GM19452 (cell line): ENCODE measurements around the gene CAPNS1.

ENCODE experiments used
- ATAC-seq: cut with Tn5 transposase; IDR thresholded peaks from one replicate; pipeline ENCODE4 v1.9.1; 2021; ENCODE audit not compliant: unreplicated experiment

Gene CAPNS1

DNA sequence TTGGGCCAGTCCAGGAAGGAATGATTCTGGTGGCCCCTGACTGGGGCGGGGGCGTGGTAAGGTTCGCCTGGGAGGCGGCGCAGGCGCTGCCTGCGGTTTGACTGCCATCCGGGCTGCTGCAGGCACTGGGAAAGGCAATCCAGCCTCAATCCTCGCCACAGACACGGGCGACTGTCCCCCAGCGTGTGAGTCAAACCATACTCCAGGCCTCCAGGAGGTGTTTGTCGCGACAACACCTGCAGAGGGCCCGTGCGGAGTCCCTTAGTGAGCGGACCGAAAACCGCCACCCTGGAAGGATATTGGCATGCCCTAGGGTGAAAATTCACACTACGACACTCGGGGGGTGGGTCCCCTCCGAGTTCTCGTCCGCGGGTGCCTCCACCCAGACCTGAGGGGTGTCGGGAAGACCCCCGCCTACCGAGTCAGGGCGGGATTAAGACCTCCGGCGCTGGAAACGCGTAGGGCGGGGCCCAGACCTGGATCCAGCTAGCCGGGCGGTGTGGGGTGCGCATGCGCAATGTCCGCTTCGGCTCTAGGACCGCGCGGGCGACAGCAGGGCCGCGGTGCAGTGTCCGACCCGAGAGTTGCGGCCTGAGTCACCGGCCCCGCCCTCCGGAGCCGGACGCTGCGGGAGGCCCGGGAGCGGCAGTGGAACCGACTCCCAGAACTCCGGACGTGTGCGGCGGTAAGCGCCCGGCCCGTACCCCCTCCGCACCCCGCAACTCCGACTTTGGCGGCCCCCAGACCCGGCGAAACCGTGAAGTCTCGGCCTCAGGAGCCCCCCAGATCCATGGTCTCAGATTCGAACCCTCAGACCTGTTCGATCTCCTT is at the start of gene CAPNS1:
CAPNS1 (plus strand) TSS at position 594 of the 831 bp plus-strand sequence. CDS start 946 bp downstream, outside the sequence.
- peak; percentile 80 for ATAC-seq

DNA sequence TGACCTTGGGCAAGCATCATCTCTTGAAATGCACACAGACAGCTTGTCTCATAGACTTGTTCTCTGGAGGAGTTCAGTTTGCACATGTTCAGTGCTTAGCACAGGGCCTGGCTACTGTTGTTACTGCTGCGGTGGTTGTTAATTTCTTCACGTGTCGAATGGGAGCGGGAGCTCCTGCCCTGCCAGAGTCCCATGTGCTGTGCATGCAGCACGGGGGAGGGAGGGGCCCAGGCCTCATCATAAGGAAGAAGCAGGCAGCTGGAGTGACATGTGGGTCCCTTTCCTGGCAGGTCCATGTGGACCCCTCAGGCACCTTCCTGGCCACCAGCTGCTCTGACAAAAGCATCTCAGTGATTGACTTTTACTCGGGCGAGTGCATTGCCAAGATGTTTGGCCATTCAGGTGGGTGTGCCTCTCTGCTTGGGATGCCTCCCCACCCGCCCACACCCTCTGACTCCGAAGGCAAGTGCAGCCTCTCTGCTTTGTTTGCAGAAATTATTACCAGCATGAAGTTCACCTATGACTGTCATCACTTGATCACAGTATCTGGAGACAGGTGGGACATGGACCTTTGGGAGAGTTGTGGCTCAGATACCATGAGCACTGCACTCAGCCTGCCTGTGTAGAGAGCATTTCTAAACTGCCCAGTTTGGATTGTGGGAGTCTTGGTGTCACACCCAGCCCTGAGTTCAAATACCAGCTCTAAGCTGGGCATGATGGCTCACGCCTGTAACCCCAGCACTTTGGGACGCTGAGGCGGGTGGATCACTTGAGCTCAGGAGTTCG is 48.8 kb upstream of the CAPNS1 start:
- ATAC-seq = no peak

GRCh38 chr19:36092566-36092965 is 47.3 kb upstream of the CAPNS1 start:
- no peak for ATAC-seq

DNA sequence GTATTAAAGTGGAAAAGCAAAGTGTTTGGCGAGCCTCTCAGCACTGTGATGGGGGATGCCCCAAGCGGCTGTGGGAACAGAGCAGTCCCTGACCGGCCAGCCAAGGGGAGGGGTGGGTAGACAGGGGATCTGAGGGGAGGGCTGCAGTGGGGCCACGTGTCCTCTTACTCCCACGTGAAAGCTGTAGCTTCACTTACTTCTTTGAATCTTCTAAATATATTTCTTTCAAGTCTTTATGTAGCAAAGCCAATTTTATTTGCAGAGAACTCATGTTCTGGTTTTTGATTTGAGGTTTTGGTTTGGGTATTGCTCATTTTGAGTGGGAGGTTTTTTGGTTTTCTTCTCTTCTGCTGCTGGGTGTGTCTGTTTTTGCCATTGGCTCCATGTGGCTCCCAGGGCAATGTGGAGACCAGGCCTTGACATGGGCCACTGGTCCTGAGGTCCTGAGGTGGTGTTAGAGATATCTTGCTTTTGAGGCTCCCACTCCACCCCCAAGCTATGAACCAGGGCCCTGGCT is 46.7 kb upstream of the CAPNS1 start:
- no peak for ATAC-seq

DNA sequence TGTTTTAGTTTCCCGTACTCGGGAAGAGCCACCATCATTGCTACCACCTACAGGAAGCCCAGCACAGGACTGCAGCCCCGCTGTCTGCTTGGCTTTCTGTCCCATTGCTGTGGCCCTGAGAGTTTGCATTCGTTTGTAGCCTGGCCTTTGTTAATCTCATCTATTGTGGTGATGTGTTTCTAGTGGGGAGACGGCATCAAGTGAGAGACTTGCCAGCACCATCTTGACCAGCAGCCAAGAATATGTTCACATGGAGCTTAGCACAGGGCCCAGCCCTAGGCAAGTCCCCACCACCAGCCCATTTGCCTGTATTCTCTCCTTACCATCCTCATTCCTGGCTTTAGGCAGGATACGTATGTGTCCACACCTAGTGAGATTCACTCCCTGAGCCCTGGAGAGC is 46.2 kb upstream of the CAPNS1 start:
- ATAC-seq = no peak

- no peak for ATAC-seq
Observed at GRCh38 chr19:36097036-36097435, 42.8 kb upstream of the CAPNS1 start.

- ATAC-seq = no peak
Observed at GRCh38 chr19:36099166-36099785, 40.6 kb upstream of the CAPNS1 start.

- no peak for ATAC-seq
Observed at GRCh38 chr19:36100476-36100875, 39.4 kb upstream of the CAPNS1 start.

DNA sequence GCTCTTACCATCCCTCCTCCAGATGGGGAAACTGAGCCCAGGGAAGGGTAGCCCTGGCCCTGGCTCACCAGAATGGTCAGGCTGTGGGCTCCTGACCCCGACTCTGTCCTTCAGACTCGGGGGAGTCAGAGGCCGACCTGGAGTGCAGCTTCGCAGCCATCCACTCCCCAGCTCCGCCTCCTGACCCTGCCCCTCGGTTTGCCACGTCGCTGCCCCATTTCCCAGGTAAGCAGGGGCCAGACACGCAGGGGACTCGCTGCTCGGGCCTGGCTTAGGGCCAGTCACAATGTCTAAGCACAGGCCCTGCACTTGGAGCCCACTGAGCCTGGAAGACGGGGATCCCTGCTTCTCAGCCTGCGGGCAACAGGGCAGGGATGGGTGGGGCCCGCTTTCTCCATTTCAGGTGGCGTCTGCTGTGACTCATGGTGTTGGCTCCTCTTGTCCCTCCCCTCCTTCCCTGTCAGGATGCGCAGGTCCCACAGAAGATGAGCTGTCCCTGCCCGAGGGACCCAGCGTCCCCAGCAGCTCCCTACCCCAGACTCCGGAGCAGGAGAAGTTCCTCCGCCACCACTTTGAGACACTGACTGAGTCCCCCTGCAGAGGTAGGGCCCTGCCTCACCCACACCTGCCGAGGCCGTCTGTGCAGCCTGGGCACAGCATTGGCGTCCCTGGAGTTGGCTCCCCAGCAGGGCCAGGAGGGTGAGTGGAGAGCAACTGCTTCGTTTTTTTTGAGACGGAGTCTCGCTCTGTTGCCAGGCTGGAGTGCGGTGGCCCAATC is 38.1 kb upstream of the CAPNS1 start:
- no peak for ATAC-seq

- ATAC-seq = no peak
Observed at GRCh38 chr19:36103040-36103626, 36.7 kb upstream of the CAPNS1 start.

DNA sequence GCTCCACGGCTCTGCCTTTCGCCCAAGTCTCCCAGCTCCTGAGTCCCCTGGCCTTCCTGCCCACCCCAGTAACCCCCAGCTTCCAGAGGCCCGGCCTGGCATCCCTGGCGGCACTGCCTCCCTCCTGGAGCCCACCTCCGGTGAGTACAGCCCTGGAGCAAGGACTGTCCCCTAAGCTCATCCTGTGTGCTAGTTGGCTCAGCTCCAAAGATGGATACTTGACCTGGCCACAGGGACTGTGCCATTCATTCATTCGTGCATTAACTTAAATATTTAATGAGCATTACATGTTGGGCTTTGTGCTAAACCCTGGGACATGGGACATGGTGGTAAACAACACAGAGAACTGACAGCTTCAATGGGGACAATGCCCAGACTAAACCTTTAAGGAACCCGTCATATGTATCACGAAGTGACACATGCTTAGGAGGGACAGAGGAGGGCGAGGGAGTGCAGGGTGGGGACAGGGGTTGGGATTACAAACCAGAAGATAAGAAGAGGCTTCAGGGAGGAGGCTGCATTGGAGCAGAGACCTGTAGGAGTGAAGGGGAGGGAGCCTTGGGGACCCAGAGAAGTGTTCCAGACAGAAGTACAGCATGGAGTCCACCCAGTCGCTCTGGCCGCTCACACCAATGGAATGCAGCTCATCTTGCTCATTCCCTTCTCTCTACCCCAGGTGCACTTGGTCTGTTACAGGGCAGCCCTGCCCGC is 35.9 kb upstream of the CAPNS1 start:
- no peak for ATAC-seq

- ATAC-seq = no peak
Observed at GRCh38 chr19:36106441-36106840, 33.4 kb upstream of the CAPNS1 start.

DNA sequence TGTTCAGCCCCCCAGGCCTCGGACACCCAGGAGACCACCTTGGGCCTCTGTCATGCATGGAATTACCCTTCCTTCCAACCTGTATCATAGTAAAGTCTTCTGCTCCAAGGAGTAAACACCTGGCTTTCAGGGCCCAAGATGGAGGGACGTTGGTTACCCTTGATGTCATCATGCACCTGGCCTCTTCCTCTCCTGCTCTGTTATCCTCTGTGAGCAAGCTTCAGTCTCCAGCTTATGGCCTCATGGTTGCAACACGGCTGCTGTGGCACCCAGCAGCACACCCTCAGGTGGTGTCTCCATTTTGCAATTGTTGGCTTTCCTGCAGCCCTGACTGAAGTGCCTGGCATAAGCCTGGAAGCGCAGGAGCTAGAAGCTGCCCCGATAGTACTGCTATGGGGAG is 32.9 kb upstream of the CAPNS1 start:
- ATAC-seq = no peak

- no peak for ATAC-seq
Observed at GRCh38 chr19:36108684-36109083, 31.2 kb upstream of the CAPNS1 start.

DNA sequence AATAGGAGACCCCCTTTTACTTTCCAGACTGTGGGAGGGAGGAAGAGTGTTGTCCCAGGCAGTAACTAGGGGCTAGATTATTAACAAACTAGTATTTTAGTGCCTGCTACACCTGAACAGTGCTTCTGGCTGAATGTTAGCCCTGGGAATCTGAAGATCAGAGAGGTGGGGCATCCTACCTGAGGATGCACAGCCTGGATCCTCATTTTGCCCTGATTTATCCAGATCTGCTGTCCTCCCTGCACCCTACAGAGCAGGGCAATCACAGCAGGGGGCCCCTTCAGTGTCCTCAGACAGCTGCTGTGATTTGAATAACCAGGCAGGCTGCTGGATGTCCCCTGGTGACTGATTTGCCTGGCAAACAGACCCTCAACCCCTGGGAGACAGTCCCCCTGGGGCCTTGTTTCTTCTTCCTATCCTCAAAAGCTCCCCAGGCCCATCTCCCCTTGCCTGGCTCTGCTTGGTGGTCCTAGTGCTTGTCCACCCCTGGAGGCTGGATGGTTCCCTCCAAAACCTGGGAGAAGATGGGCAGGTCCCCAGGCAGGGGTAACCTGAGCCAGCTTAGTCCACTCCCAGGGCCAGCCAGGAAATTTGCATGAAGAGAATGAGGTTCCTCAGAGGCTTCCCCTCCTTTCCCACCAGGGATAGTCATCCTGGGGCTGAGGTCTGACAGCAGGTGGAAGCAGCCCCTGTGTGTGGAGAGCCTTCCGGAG is 29.2 kb upstream of the CAPNS1 start, which contains the start of gene OVOL3:
OVOL3 (plus strand) TSS at position 657 of the 713 bp plus-strand sequence. CDS start 60 bp downstream, outside the sequence.
- no peak for ATAC-seq

- ATAC-seq = no peak
Observed at GRCh38 chr19:36111200-36111539, 28.7 kb upstream of the CAPNS1 start.

- ATAC-seq = no peak
Observed at GRCh38 chr19:36112678-36113077, 27.2 kb upstream of the CAPNS1 start.

DNA sequence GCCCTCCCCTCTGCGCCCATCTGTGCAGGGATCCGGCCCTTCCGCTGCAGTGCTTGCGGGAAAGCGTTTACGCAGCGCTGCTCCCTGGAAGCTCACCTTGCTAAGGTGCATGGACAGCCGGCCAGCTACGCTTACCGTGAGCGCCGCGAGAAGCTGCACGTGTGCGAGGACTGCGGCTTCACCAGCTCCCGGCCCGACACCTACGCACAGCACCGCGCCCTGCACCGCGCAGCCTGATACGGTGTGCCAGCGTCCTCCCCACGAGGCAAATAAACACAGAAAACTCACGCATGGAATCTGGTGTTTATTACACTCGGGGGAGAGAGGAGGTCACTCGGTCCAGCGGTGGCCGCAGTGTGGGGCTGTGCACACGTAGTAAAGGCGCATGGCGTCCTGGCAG is 26.4 kb upstream of the CAPNS1 start:
- no peak for ATAC-seq
